ENCODE data around the gene ZNF330.

Gene ZNF330

GRCh38 chr4:141240671-141241070 is 20.0 kb downstream of the ZNF330 start:
- no peak for DNase-seq (ENCODE audit: insufficient read length)
- FAIRE-seq: no peak
- TF ChIP-seq POLR2AphosphoS5 (IDR thresholded peaks at IDR 0.05; ENCODE audit: low read depth, low read length) (no peak), TAF1 (IDR thresholded peaks at IDR 0.05; ENCODE audit: borderline replicate concordance, low read depth, low read length) (no peak), POLR2A (IDR thresholded peaks at IDR 0.05; ENCODE audit: low read depth, low read length) (no peak)

DNA sequence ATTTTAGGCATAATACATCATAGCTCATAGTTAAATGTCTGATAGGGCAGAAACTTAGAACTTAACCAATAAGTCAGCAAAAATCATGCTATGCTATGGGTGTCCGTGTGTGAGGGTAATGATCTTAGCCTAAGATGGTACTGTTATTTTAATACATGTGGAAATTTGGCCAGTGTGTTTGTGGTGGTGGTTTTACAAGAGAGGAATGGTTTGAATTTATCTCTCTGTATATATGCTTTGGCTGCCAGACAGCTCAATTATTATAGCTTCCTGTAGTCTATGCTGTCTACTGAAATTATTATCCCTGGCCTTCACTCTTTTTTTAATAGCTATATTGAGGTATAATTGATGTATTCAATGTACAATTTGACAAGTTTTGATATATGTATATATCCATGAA is 21.3 kb downstream of the ZNF330 start:
- no peak for TF ChIP-seq POLR2A (IDR thresholded peaks at IDR 0.05; ENCODE audit: low read depth, low read length)
- no peak for TF ChIP-seq TAF1 (IDR thresholded peaks at IDR 0.05; ENCODE audit: borderline replicate concordance, low read depth, low read length)
- no peak for TF ChIP-seq POLR2AphosphoS5 (IDR thresholded peaks at IDR 0.05; ENCODE audit: low read depth, low read length)
- FAIRE-seq (no peak), DNase-seq (ENCODE audit: insufficient read length) (no peak)

- TF ChIP-seq POLR2A (IDR thresholded peaks at IDR 0.05; ENCODE audit: low read depth, low read length) (no peak), TAF1 (IDR thresholded peaks at IDR 0.05; ENCODE audit: borderline replicate concordance, low read depth, low read length) (no peak), POLR2AphosphoS5 (IDR thresholded peaks at IDR 0.05; ENCODE audit: low read depth, low read length) (no peak)
- no peak for DNase-seq (ENCODE audit: insufficient read length)
- no peak for FAIRE-seq
Observed at GRCh38 chr4:141244419-141244818, 23.7 kb downstream of the ZNF330 start.

DNA sequence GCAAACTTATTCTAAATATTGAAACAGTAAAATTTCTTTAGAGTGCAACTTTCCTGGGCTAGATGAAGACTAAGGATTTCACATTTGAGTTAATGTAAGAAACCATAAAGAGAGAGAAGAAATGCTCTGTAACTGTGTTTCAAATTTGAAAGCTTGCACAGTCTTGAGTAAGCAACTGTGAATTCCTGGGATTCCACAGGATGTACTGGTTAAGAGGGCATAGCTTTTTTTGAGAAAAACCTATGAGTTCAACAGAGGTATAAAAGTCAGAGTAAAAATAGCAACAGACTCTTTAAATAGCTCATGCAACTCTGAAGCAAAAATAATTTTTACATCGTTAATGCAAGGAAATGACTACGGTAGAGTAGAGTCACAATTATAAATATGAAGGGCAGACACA is 25.5 kb downstream of the ZNF330 start:
- FAIRE-seq: no peak
- no peak for TF ChIP-seq POLR2AphosphoS5 (IDR thresholded peaks at IDR 0.05; ENCODE audit: low read depth, low read length)
- no peak for TF ChIP-seq POLR2A (IDR thresholded peaks at IDR 0.05; ENCODE audit: low read depth, low read length)
- TF ChIP-seq TAF1 (IDR thresholded peaks at IDR 0.05; ENCODE audit: borderline replicate concordance, low read depth, low read length): no peak
- no peak for DNase-seq (ENCODE audit: insufficient read length)

- FAIRE-seq (no peak), DNase-seq (ENCODE audit: insufficient read length) (no peak)
- no peak for TF ChIP-seq TAF1 (IDR thresholded peaks at IDR 0.05; ENCODE audit: borderline replicate concordance, low read depth, low read length)
- TF ChIP-seq POLR2A (IDR thresholded peaks at IDR 0.05; ENCODE audit: low read depth, low read length): no peak
- TF ChIP-seq POLR2AphosphoS5 (IDR thresholded peaks at IDR 0.05; ENCODE audit: low read depth, low read length): no peak
Observed at GRCh38 chr4:141246683-141247429, 26.2 kb downstream of the ZNF330 start.

- TF ChIP-seq POLR2A (IDR thresholded peaks at IDR 0.05; ENCODE audit: low read depth, low read length): no peak
- TF ChIP-seq POLR2AphosphoS5 (IDR thresholded peaks at IDR 0.05; ENCODE audit: low read depth, low read length): no peak
- TF ChIP-seq TAF1 (IDR thresholded peaks at IDR 0.05; ENCODE audit: borderline replicate concordance, low read depth, low read length): no peak
- DNase-seq (ENCODE audit: insufficient read length): no peak
- no peak for FAIRE-seq
Observed at GRCh38 chr4:141247430-141247780, 26.7 kb downstream of the ZNF330 start.

- no peak for DNase-seq (ENCODE audit: insufficient read length)
- TF ChIP-seq POLR2AphosphoS5 (IDR thresholded peaks at IDR 0.05; ENCODE audit: low read depth, low read length) (no peak), TAF1 (IDR thresholded peaks at IDR 0.05; ENCODE audit: borderline replicate concordance, low read depth, low read length) (no peak), POLR2A (IDR thresholded peaks at IDR 0.05; ENCODE audit: low read depth, low read length) (no peak)
- no peak for FAIRE-seq
Observed at GRCh38 chr4:141248029-141248428, 27.3 kb downstream of the ZNF330 start.

DNA sequence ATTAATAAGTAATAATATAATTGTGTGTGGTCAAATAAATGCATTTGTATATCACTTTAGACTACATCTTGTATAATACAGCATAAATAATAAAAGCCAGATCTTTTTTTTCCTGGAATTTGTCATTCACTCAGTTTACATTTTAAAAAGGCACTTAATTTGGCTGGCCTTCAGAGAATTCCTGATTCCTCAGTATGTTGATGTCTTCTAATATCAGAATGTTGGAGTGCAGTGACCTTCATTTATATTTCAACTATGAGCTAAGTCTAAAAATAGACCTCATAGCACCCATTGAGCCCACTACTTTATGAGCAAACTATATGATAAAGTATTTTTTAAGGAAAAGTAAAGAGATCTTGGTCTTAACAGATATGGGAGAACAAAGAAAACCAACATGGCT is 27.8 kb downstream of the ZNF330 start:
- no peak for TF ChIP-seq POLR2AphosphoS5 (IDR thresholded peaks at IDR 0.05; ENCODE audit: low read depth, low read length)
- TF ChIP-seq TAF1 (IDR thresholded peaks at IDR 0.05; ENCODE audit: borderline replicate concordance, low read depth, low read length): no peak
- TF ChIP-seq POLR2A (IDR thresholded peaks at IDR 0.05; ENCODE audit: low read depth, low read length): no peak
- no peak for DNase-seq (ENCODE audit: insufficient read length)
- no peak for FAIRE-seq

DNA sequence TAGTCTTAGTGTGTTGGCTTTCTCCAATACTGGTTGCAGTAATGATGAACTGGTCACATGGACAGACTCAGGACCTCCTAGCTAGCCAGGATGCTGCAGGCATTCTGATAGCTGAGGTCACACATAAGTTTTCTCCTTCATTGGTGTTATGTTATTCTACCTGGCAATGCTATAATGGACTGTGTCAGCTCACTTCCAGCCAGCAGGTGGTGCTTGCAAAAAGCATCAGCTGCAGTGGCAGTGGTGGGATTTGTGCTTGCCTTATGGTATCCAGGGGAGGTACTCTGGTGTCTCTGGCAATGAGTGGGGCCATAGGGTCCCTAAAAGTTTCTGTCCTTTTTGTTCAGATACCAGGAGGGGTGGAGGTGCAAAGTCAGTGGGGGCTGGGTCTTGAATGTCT is 33.6 kb downstream of the ZNF330 start:
- no peak for TF ChIP-seq POLR2A (IDR thresholded peaks at IDR 0.05; ENCODE audit: low read depth, low read length)
- TF ChIP-seq POLR2AphosphoS5 (IDR thresholded peaks at IDR 0.05; ENCODE audit: low read depth, low read length): no peak
- no peak for TF ChIP-seq TAF1 (IDR thresholded peaks at IDR 0.05; ENCODE audit: borderline replicate concordance, low read depth, low read length)
- no peak for FAIRE-seq
- DNase-seq (ENCODE audit: insufficient read length): no peak

- DNase-seq (ENCODE audit: insufficient read length) (no peak), FAIRE-seq (no peak)
- TF ChIP-seq POLR2A (IDR thresholded peaks at IDR 0.05; ENCODE audit: low read depth, low read length) (no peak), POLR2AphosphoS5 (IDR thresholded peaks at IDR 0.05; ENCODE audit: low read depth, low read length) (no peak), TAF1 (IDR thresholded peaks at IDR 0.05; ENCODE audit: borderline replicate concordance, low read depth, low read length) (no peak)
Observed at GRCh38 chr4:141255016-141255415, 34.3 kb downstream of the ZNF330 start.

GRCh38 chr4:141258558-141258957 is 37.9 kb downstream of the ZNF330 start:
- DNase-seq (ENCODE audit: insufficient read length): no peak
- no peak for FAIRE-seq
- TF ChIP-seq TAF1 (IDR thresholded peaks at IDR 0.05; ENCODE audit: borderline replicate concordance, low read depth, low read length) (no peak), POLR2A (IDR thresholded peaks at IDR 0.05; ENCODE audit: low read depth, low read length) (no peak), POLR2AphosphoS5 (IDR thresholded peaks at IDR 0.05; ENCODE audit: low read depth, low read length) (no peak)

- no peak for TF ChIP-seq TAF1 (IDR thresholded peaks at IDR 0.05; ENCODE audit: borderline replicate concordance, low read depth, low read length)
- no peak for TF ChIP-seq POLR2A (IDR thresholded peaks at IDR 0.05; ENCODE audit: low read depth, low read length)
- no peak for TF ChIP-seq POLR2AphosphoS5 (IDR thresholded peaks at IDR 0.05; ENCODE audit: low read depth, low read length)
- FAIRE-seq: no peak
- no peak for DNase-seq (ENCODE audit: insufficient read length)
Observed at GRCh38 chr4:141275834-141276233, 55.1 kb downstream of the ZNF330 start.

All from GM12892 (cell line).